ENCODE measurements around the gene KRTAP20-1.

DNA sequence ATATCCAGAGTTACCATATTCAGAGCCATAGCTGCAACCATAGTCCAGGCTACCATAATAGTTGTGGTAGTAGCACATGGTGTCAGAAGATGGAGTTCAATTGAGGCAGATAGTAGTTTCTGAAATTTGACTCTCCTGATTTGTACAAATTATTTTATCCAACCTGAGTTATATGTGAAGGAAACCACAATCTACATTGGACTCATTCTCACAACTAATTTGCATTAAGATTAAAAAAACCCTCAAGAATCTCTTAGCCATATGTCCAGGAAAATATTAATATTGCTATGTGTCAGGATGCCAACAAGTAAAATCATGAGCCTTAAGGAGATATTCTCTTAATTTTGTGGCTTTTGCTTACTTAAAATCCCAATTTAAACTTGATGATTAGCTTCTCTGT is 25.9 kb upstream of the KRTAP20-1 start, which contains the start of gene KRTAP22-2:
- TF ChIP-seq ZNF274 (IDR thresholded peaks at IDR 0.05; ENCODE audit: low read length) (no peak), ZNF274 (tag by site-specific recombination; IDR thresholded peaks at IDR 0.05; ENCODE audit: borderline replicate concordance) (no peak), ZNF114 (tag by site-specific recombination; IDR thresholded peaks at IDR 0.05) (no peak), ZNF768 (tag by site-specific recombination; IDR thresholded peaks at IDR 0.05) (no peak), SALL2 (tag by site-specific recombination; IDR thresholded peaks at IDR 0.05; ENCODE audit: borderline replicate concordance) (no peak), BCL11A (tag by site-specific recombination; IDR thresholded peaks at IDR 0.05; ENCODE audit: low read depth) (no peak), ZNF324 (tag by site-specific recombination; IDR thresholded peaks at IDR 0.05) (no peak), YY1 (tag by site-specific recombination; IDR thresholded peaks at IDR 0.05) (no peak), ZNF777 (tag by site-specific recombination; IDR thresholded peaks at IDR 0.05; ENCODE audit: borderline replicate concordance) (no peak)
- TF ChIP-seq, protein P1, sequence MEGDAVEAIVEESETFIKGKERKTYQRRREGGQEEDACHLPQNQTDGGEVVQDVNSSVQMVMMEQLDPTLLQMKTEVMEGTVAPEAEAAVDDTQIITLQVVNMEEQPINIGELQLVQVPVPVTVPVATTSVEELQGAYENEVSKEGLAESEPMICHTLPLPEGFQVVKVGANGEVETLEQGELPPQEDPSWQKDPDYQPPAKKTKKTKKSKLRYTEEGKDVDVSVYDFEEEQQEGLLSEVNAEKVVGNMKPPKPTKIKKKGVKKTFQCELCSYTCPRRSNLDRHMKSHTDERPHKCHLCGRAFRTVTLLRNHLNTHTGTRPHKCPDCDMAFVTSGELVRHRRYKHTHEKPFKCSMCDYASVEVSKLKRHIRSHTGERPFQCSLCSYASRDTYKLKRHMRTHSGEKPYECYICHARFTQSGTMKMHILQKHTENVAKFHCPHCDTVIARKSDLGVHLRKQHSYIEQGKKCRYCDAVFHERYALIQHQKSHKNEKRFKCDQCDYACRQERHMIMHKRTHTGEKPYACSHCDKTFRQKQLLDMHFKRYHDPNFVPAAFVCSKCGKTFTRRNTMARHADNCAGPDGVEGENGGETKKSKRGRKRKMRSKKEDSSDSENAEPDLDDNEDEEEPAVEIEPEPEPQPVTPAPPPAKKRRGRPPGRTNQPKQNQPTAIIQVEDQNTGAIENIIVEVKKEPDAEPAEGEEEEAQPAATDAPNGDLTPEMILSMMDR (tag by site-specific recombination; IDR thresholded peaks at IDR 0.05): no peak
- TF ChIP-seq, protein P2, sequence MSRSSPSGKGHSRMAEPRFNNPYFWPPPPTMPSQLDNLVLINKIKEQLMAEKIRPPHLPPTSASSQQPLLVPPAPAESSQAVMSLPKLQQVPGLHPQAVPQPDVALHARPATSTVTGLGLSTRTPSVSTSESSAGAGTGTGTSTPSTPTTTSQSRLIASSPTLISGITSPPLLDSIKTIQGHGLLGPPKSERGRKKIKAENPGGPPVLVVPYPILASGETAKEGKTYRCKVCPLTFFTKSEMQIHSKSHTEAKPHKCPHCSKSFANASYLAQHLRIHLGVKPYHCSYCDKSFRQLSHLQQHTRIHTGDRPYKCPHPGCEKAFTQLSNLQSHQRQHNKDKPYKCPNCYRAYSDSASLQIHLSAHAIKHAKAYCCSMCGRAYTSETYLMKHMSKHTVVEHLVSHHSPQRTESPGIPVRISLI (tag by site-specific recombination; IDR thresholded peaks at IDR 0.05): no peak
- TF ChIP-seq, protein P3, sequence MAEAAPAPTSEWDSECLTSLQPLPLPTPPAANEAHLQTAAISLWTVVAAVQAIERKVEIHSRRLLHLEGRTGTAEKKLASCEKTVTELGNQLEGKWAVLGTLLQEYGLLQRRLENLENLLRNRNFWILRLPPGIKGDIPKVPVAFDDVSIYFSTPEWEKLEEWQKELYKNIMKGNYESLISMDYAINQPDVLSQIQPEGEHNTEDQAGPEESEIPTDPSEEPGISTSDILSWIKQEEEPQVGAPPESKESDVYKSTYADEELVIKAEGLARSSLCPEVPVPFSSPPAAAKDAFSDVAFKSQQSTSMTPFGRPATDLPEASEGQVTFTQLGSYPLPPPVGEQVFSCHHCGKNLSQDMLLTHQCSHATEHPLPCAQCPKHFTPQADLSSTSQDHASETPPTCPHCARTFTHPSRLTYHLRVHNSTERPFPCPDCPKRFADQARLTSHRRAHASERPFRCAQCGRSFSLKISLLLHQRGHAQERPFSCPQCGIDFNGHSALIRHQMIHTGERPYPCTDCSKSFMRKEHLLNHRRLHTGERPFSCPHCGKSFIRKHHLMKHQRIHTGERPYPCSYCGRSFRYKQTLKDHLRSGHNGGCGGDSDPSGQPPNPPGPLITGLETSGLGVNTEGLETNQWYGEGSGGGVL (tag by site-specific recombination; IDR thresholded peaks at IDR 0.05): no peak
